K562 (cell line): Measurements from ENCODE around the gene PDZD2. TPM values are rescaled to one million over a fixed set of nuclear protein-coding genes. Genes with fewer than 3 reads are reported as not detected.

Experiments
- ATAC-seq: fragments of 200-7000 bp; cut with Tn5 transposase; 3 replicates; pipeline ENCODE4 v1.9.1; 2020; ENCODE audit warnings: moderate library complexity
- BruUV-seq: library from RNA; stranded (reverse); fragments of 400-500 nt; replicated peaks from 2 replicates; lab custom pipeline; 2021; lab: Mats Ljungman, UMichigan
- CTCF ChIA-PET: fragments of 300-600 bp; formaldehyde crosslinking; extraction: SDS; loops from one replicate; lab custom pipeline; 2021; ENCODE audit warnings: low intra/inter-chr PET ratio; lab: Yijun Ruan, JAX
- POLR2A ChIA-PET: fragments of 300-600, 350-650 bp; sonication (Branson Sonifier 250); formaldehyde crosslinking; extraction: SDS; loops from one replicate; lab custom pipeline; 2021; ENCODE audit warnings: antibody characterized with exemption, inconsistent platforms; lab: Yijun Ruan, JAX
- DNase-seq, 4 experiments: peaks; one replicate each; pipeline versions ENCODE4 v3.0.0 to v3.0.0-alpha.2; 2011 to 2018; ENCODE audit warnings: low spot score in 3 of 4, mixed read lengths in 3 of 4; ENCODE audit errors: extremely low read depth in 1 of 4
- FAIRE-seq: peaks from 2 replicates; lab custom pipeline; 2011; peaks lifted over from hg19 to GRCh38; lab: Jason Lieb, UNC
- H2AFZ ChIP-seq: 2 replicates; pipeline ENCODE4 v1.6.0; 2011; ENCODE audit warnings: low read depth, low read length, control low read depth, inconsistent platforms
- H3K27ac ChIP-seq: fragments of 200-600 bp; 3 replicates; pipeline ENCODE4 v1.8.0; 2011; ENCODE audit warnings: low read depth, mild to moderate bottlenecking, control low read depth, inconsistent platforms, low read length, moderate library complexity, mixed read lengths; ENCODE audit errors: extremely low read depth
- H3K27me3 ChIP-seq, 2 experiments: fragments of 300-600 bp in 1 of 2; 2 replicates in 1 of 2; 3 replicates in 1 of 2; pipeline versions ENCODE4 v1.6.0 to v1.8.0; 2011; ENCODE audit warnings: inconsistent platforms in 2 of 2, low read length in 2 of 2, mild to moderate bottlenecking in 1 of 2, mixed read lengths in 1 of 2, moderate library complexity in 1 of 2; ENCODE audit not compliant: control insufficient read depth in 2 of 2, insufficient read depth in 2 of 2
- H3K36me3 ChIP-seq: fragments of 300-600 bp; 3 replicates; pipeline ENCODE4 v1.8.0; 2011; ENCODE audit warnings: mild to moderate bottlenecking, low read length, inconsistent platforms; ENCODE audit not compliant: control insufficient read depth, insufficient read depth
- H3K4me1 ChIP-seq, 2 experiments: fragments of 200-600 bp in 1 of 2; replicated peaks in 1 of 2; 2 replicates in 1 of 2; 3 replicates in 1 of 2; pipeline versions ENCODE4 v1.5.1 to v1.8.0; 2011; ENCODE audit warnings: inconsistent platforms in 2 of 2, low read length in 2 of 2, mild to moderate bottlenecking in 1 of 2, mixed read lengths in 1 of 2, moderate library complexity in 1 of 2; ENCODE audit not compliant: control insufficient read depth in 2 of 2, insufficient read depth in 2 of 2
- H3K4me2 ChIP-seq: 2 replicates; pipeline ENCODE4 v1.6.1; 2011; ENCODE audit warnings: low read length, control low read depth, inconsistent platforms, mixed read lengths; ENCODE audit not compliant: insufficient read depth
- H3K4me3 ChIP-seq: fragments of 200-600 bp; sonication (generic), shearing (Covaris generic); 2 replicates; pipeline ENCODE4 v1.5.1; 2016; ENCODE audit warnings: control low read depth, inconsistent platforms
- H3K79me2 ChIP-seq: fragments of 200-600 bp; 3 replicates; pipeline ENCODE4 v1.8.0; 2011; ENCODE audit warnings: low read length, inconsistent platforms; ENCODE audit not compliant: control insufficient read depth, insufficient read depth
- H3K9ac ChIP-seq, 2 experiments: 2 replicates each; pipeline versions ENCODE4 v1.6.0 to v1.6.1; 2011; ENCODE audit warnings: low read depth in 2 of 2, low read length in 2 of 2, control low read depth in 1 of 2, inconsistent platforms in 1 of 2, mild to moderate bottlenecking in 1 of 2, mixed read lengths in 1 of 2; ENCODE audit not compliant: insufficient read depth in 1 of 2
- H3K9me1 ChIP-seq: one replicate; pipeline ENCODE4 v1.6.0; 2011; ENCODE audit warnings: inconsistent platforms, mild to moderate bottlenecking, low read length, moderate library complexity; ENCODE audit not compliant: control insufficient read depth, insufficient read depth
- H3K9me3 ChIP-seq: replicated peaks from 2 replicates; pipeline ENCODE4 v1.5.1; 2011; ENCODE audit warnings: low read depth, low read length, inconsistent platforms; ENCODE audit not compliant: control insufficient read depth, insufficient read depth
- H4K20me1 ChIP-seq: replicated peaks from 2 replicates; pipeline ENCODE4 v1.6.1; 2011; ENCODE audit warnings: low read length, inconsistent platforms, mixed read lengths; ENCODE audit not compliant: control insufficient read depth, insufficient read depth
- ARID4B ChIP-seq: sonication (generic); formaldehyde crosslinking; IDR thresholded peaks from 2 replicates; pipeline ENCODE4 v1.8.0; 2022; ENCODE audit warnings: mild to moderate bottlenecking, missing genetic modification reagents
- KAT2B ChIP-seq: IDR thresholded peaks from one replicate; pipeline ENCODE4 v1.6.1; 2012; ENCODE audit warnings: low read depth, mild to moderate bottlenecking, control low read depth, inconsistent platforms, low read length, moderate library complexity
- POLR3G ChIP-seq: IDR thresholded peaks from 2 replicates; pipeline ENCODE4 v1.6.1; 2011; ENCODE audit not compliant: insufficient read length, insufficient replicate concordance; ENCODE audit errors: extremely low read depth
- STAT5B ChIP-seq: fragments of 250-450 bp; sonication (Bioruptor Pico); IDR thresholded peaks from 2 replicates; pipeline ENCODE4 v1.8.0; 2021; ENCODE audit warnings: mild to moderate bottlenecking, inconsistent platforms
- ZNF133 ChIP-seq: fragments of 250-450 bp; sonication (Bioruptor Pico); IDR thresholded peaks from 2 replicates; pipeline ENCODE4 v1.4.0; 2020; ENCODE audit warnings: mild to moderate bottlenecking
- ZNF431 ChIP-seq: sonication (generic); formaldehyde crosslinking; IDR thresholded peaks from 2 replicates; pipeline ENCODE4 v1.8.0; 2022; ENCODE audit warnings: mild to moderate bottlenecking, missing genetic modification reagents
- WGBS: fragments of 100-300 bp; shearing (Covaris generic); methylation state at CpG from one replicate; pipeline ENCODE4 v1.1.6; 2016; ENCODE audit warnings: low coverage, mixed read lengths; ENCODE audit not compliant: insufficient coverage; ENCODE audit errors: missing lambda C conversion rate; 5-methylcytosine and 5-hydroxymethylcytosine counted together
- in situ Hi-C: fragments of 300-500 bp; cut with MboI; formaldehyde crosslinking; loops from 4 replicates; pipeline ENCODE4 v1.15.0; 2018; ENCODE audit warnings: inconsistent platforms, mixed read lengths
- intact Hi-C: fragments of 100-400 bp; cut with micrococcal nuclease; formaldehyde crosslinking; loops from 2 replicates; pipeline ENCODE4 v1.14.2; 2022
- polyA plus RNA-seq, 8 experiments: library from polyadenylated mRNA; depleted of rRNA in 4 of 8; stranded (reverse) in 5 of 8; unstranded in 3 of 8; fragments of >200 nt; fragmentation: Nextera tagmentation in 2 of 8; fragmentation: Illumina TruSeq in 1 of 8; extraction: Ambion mirVana in 2 of 8; extraction: Trizol in 1 of 8; gene quantifications; 2 replicates each; pipeline versions ENCODE4 v1.2.1 to v1.2.3, GENCODE V29; 2011 to 2014; ENCODE audit warnings: inconsistent platforms in 1 of 8, missing spikeins in 1 of 8
- total RNA-seq, 7 experiments: library from RNA; depleted of rRNA in 6 of 7; stranded (reverse); fragments of >200 nt in 6 of 7; fragmentation: Illumina TruSeq in 2 of 7; extraction: Trizol in 2 of 7; gene quantifications; 2 replicates each; pipeline versions ENCODE4 v1.2.1 to v1.2.3, GENCODE V29; 2011 to 2021; ENCODE audit warnings: low replicate concordance in 1 of 7
- TF ChIP-seq, protein P1 (sequence below), 2 experiments: IDR thresholded peaks; 2 replicates each; pipeline ENCODE4 v1.6.1; 2012; ENCODE audit warnings: improper control_type of control experiment in 2 of 2, low read depth in 2 of 2, low read length in 2 of 2, borderline replicate concordance in 1 of 2
- TF ChIP-seq, protein P2 (sequence below): sonication (generic); formaldehyde crosslinking; IDR thresholded peaks from 2 replicates; pipeline ENCODE4 v1.8.1; 2022; ENCODE audit warnings: missing genetic modification reagents

Gene PDZD2
- total and polyA plus RNA-seq, 9 of the 15 experiments (the other 6 are each of a cell fraction or from before 2014, with no cell fraction given): 0.02 to 0.08 (median 0.04) TPM; not detected in 6

DNA sequence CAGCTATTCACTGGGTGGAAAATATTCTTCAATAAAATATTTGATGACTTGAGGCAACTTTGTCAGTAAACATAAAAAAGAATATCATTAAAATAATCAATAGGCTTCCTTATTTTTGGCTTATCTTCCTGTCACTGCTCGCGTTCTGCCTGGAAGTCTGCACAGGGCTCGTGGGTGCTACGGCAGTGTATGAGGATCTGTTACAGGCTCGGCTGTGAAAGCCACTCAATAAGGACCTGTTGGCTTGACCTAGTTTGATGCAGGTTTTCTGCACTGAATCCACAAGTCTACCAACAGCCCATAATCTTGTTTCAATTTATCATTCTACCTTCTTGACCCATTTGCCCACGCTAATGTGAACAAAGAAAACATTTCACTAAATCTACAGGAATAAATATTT lies 97.2 kb downstream of the PDZD2 start (continued):
- TF ChIP-seq ARID4B (CRISPR knock-in tag) (no peak), KAT2B (no peak), STAT5B (no peak)

GRCh38 chr5:31738199-31738598 lies 99.3 kb downstream of the PDZD2 start:
- TF ChIP-seq, protein P1, sequence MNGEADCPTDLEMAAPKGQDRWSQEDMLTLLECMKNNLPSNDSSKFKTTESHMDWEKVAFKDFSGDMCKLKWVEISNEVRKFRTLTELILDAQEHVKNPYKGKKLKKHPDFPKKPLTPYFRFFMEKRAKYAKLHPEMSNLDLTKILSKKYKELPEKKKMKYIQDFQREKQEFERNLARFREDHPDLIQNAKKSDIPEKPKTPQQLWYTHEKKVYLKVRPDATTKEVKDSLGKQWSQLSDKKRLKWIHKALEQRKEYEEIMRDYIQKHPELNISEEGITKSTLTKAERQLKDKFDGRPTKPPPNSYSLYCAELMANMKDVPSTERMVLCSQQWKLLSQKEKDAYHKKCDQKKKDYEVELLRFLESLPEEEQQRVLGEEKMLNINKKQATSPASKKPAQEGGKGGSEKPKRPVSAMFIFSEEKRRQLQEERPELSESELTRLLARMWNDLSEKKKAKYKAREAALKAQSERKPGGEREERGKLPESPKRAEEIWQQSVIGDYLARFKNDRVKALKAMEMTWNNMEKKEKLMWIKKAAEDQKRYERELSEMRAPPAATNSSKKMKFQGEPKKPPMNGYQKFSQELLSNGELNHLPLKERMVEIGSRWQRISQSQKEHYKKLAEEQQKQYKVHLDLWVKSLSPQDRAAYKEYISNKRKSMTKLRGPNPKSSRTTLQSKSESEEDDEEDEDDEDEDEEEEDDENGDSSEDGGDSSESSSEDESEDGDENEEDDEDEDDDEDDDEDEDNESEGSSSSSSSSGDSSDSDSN (IDR thresholded peaks at IDR 0.05; ENCODE audit: borderline replicate concordance in 1 of 2, low read depth in 2 of 2, low read length in 2 of 2): no peak
- TF ChIP-seq ZNF431 (CRISPR knock-in tag): no peak
- TF ChIP-seq, protein P2, sequence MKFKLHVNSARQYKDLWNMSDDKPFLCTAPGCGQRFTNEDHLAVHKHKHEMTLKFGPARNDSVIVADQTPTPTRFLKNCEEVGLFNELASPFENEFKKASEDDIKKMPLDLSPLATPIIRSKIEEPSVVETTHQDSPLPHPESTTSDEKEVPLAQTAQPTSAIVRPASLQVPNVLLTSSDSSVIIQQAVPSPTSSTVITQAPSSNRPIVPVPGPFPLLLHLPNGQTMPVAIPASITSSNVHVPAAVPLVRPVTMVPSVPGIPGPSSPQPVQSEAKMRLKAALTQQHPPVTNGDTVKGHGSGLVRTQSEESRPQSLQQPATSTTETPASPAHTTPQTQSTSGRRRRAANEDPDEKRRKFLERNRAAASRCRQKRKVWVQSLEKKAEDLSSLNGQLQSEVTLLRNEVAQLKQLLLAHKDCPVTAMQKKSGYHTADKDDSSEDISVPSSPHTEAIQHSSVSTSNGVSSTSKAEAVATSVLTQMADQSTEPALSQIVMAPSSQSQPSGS (CRISPR knock-in tag): no peak
- no peak for TF ChIP-seq ZNF133 (CRISPR knock-in tag)
- no peak for TF ChIP-seq POLR3G
- Histone ChIP-seq H3K79me2 (no peaks in the 10 kb centered on the region), H3K9me1 (no peaks in the 10 kb centered on the region), H3K4me2 (no peak overlapping the region), H3K9ac (no peak overlapping the region), H3K9me3 (no peaks in the 10 kb centered on the region), H3K27me3 (peaks cover 4 to 8% of the 10 kb centered on the region in 2 experiments; a peak in 2 of 5 replicates), H3K4me1 (no peaks in the 10 kb centered on the region), H2AFZ (no peak overlapping the region), H3K36me3 (no peaks in the 10 kb centered on the region), H4K20me1 (no peaks in the 10 kb centered on the region), H3K27ac (no peak overlapping the region), H3K4me3 (no peak overlapping the region)
- in situ Hi-C loops (no loop called here), intact Hi-C loops (no loop called here)
- no peak for DNase-seq
- FAIRE-seq: no peak
- ChIA-PET CTCF (no interaction called here), POLR2A (interaction anchor here (0.6 kb wide), 1 partner anchor 21 kb away, joined by 3 read pairs; no protein-coding TSS in a partner anchor)
- WGBS: 1% methylated on average over 4 of the region's 4 CpGs
- BruUV-seq: no TSS peak
- no peak for ATAC-seq
